Activated T-helper 1 cell treated with anti-CD3 and anti-CD28 coated beads, Interleukin-2, amount 50 U/mL, for 16 hours (primary cell): ENCODE data around the gene CEP162.
"Not testable (repeated sequence)": the region's sequence is repeated elsewhere in the genome, so short reads cannot be mapped to it uniquely, and the experiment has no call there.

Experiments
- DNase-seq, 2 donors: peaks; one replicate each; pipeline ENCODE4 v3.0.0-alpha.2; 2020; ENCODE audit warnings: low read depth in 1 of 2, low spot score in 1 of 2

The CEP162 gene

DNA sequence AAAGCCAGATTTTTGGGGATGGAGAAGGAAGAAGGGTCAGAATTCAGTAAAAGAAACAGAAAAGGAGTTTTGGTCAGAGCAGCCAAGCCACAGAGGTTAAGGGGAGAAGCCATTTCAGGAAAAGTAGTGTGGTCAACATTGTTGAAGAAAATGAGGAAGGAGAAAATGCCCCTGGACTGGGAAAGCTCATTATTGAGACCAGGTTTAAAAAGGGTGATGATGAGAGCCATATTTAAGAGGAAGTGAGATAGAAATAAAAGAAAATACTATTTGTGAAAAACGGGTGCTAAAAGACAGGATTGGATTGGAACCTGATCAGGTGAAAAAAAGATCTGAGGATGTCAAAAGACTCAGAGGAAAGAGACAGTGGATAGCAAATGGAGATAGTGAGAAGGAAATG, 75.8 kb downstream of the CEP162 start:
- DNase-seq: no peak

DNA sequence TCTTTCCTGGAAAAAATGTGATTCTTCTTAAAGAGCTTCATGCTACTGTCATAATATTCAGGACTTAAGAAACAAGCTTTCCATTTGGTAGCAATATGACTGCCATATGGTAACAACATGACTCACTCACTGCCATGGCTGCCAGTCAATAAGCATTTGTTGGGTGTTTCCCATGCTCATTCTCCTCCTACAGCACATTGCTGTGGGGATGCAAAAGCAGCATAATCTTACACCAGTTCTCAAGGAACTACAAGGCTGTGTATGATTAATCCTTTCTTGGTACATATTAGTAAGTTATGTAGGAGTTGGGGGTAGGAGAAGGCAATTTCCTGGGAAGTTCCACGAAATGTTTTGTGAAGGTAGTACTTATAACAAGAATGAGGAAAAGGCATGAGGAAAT, 76.7 kb downstream of the CEP162 start:
- DNase-seq: no peak

GRCh38 chr6:84141521-84141920, 85.9 kb downstream of the CEP162 start:
- DNase-seq: no peak

- no peak for DNase-seq
Measured at GRCh38 chr6:84139311-84139710, 88.1 kb downstream of the CEP162 start.

GRCh38 chr6:84137989-84138575, 89.4 kb downstream of the CEP162 start:
- no peak for DNase-seq

DNA sequence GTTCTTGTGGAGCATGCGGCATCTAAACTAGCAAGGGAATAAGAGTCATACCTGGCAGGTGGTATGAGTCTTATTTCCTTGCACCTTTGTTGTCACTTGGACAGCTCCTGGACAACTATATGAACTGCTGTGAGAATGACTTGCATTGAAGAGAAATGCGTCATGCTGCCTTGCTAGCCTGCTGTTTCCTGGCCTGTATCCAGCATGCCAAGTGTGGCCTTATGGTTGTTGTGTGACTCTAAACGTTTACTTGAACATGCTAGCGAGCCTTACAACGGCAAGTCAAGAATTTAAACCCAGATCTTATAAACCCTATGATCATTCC, 90.4 kb downstream of the CEP162 start:
- no peak for DNase-seq

DNA sequence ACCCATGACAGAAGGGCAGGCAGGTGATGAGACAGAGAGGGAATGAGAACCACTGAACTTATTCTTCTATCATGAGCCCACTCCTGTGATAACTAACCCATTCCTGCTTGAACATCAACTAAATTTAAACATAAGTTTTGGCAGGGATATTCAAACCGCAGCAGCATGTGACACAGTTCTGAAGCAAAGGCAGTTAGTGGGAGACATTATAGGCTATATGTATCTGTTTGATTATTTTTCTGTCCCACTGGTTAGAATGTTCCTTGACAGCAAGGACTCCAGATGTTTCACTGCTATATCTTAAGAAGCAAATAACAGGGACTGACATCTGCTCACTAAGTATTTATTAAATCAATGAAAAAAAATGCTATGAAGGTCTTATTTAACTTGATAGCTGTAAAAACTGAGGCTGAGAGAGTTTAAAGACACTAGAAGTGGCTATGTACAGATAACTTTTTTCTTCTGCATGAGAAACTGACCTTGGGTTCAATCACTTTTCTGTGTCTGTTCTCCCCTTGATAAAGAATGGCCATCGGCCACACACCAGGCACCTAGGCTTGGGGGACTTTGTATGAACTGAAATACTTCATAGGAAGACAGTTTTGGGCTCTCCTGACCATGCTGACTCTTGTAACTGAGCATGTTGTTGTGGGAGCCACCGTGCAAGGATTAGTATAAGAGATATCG, 90.9 kb downstream of the CEP162 start:
- DNase-seq: no peak

DNA sequence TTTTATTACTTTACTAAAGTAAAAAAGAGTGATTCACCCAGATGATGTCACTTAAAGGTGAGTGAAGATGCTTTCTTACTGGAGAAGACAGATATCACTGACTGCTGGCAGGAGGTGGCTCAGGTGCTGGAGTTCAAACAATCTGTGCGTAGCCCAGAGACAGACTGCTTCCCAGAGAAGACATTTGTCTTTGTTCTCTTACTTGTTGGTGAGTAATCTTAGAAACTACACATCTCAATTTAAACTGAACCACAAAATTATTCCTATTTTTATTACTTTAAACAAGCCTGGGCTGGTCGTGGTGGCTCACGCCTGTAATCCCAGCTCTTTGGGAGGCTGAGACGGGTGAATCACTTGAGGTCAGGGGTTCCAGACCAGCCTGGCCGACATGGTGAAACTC, 92.2 kb downstream of the CEP162 start:
- no peak for DNase-seq

DNA sequence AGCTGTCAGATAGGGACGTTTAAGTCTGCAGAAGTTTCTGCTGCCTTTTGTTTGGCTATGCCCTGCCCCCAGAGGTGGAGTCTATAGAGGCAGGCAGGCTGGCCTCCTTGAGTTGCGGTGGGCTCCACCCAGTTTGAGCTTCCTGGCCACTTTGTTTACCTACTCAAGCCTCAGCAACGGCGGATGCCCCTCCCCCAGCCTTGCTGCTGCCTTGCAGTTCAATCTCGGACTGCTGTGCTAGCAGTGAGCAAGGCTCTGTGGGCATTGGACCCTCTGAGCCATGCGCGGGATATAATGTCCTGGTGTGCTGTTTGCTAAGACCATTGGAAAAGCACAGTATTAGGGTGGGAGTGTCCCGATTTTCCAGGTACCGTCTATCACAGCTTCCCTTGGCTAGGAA, 94.1 kb downstream of the CEP162 start:
- DNase-seq: not testable (repeated sequence)

DNA sequence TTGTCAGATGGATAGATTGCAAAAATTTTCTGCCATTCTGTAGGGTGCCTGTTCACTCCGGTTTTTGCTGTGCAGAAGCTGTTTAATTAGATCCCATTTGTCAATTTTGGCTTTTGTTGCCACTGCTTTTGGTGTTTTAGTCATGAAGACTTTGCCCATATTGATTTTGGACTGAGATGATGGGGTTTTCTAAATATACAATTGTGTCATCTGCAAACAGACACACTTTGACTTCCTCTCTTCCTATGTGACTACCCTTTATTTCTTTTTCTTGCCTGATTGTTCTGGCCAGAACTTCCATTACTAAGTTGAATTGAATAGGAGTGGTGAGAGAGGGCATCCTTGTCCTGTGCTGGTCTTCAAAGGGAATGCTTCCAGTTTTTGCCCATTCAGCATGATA, 97.9 kb downstream of the CEP162 start:
- not testable (repeated sequence) for DNase-seq

- DNase-seq: no peak
Measured at GRCh38 chr6:84123186-84123585, 104.3 kb downstream of the CEP162 start.

DNA sequence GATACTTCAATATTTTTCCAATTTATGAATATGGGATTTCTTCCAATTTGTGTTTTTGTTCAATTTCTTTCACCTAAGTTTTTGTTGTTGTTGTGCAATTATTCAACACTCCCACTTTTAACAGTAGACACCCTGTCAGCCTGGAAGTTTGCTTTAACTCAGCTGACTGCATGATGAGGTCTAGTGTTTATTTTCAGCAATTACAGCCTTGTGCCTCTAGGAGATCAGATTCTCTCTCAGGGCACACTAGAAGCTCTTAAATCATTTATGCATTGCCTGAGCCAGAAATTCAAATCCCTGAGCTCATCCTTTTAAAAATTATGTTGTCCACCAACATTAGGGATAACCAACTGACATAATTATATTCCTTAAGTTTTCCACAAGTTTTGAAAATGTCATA, 108.2 kb downstream of the CEP162 start:
- DNase-seq: no peak

DNA sequence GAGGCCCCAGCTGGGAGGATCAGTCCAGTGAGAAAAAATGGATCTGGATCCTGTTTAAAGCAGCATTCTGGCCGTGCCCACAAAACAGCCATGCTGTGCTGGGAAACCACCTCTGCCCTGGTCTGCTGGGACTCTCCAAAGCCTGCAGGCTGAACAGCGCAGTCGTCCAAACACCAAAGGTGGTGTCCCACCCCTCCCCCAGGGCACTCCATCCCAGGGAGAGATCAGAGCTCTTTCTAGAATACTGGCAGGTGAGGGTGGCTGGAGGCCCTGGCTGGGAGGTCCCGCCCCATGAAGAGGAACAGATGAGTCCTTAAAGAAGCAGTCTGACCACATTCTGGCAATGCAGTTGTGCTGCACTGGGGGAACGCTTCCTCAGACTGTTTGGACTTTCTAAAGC, 109.3 kb downstream of the CEP162 start:
- no peak for DNase-seq

DNA sequence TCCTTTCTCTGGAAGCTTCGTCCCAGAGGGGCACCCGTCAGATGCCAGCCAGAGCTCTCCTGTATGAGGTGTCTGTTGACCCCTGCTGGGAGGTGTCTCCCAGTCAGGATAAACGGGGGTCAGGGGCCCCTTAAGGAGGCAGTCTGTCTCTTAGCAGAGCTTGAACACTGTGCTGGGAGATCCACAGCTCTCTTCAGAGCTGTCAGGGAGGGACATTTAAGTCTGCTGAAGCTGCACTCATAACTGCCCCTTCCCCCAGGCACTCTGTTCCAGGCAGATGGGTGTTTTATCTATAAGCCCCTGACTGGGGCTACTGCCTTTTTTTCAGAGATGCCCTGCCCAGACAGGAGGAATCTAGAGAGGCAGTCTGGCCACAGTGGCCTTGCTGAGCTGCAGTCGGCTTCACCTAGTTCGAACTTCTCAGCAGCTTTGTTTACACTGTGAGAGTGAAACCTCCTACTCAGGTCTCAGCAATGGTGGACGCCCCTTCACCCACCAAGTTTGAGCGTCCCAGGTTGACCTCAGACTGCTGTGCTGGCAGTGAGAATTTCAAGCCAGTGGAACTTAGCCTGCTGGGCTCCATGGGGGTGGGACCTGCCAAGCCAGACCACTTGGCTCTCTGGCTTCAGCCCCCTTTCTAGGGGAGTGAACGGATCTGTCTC, 112.4 kb downstream of the CEP162 start:
- not testable (repeated sequence) for DNase-seq

- DNase-seq: not testable (repeated sequence)
Measured at GRCh38 chr6:84111351-84111750, 116.1 kb downstream of the CEP162 start.

GRCh38 chr6:84107495-84107894, 119.9 kb downstream of the CEP162 start:
- no peak for DNase-seq

DNA sequence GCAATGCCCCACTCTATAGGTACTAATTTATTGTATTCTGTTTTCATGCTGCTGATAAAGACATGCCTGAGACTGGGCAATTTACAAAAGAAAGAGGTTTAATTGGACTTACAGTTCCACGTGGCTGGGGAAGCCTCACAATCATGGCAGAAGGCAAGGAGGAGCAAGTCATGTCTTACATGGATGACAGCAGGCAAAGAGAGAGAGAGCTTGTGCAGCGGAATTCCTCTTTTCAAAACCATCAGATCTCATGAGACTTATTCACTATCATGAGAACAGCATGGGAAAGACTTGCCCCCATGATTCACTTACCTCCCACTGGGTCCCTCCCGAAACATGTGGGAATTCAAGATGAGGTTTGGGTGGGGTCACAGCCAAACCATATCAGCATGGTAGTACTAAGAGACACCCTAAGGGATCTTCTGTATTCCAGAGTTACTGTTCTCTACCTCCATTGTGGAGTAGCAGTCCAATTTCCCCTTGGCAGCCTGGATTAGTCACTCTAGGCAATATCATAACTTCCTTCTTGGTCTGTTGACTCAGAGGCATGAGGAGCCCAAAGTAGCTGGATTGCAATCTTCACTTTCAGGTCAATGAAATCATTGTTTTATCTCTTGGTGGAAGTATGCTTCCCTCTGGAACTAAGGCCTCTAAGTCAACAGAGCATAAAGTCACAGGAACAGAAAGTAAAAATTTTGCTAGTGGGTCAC, 122.1 kb downstream of the CEP162 start:
- not testable (repeated sequence) for DNase-seq

DNA sequence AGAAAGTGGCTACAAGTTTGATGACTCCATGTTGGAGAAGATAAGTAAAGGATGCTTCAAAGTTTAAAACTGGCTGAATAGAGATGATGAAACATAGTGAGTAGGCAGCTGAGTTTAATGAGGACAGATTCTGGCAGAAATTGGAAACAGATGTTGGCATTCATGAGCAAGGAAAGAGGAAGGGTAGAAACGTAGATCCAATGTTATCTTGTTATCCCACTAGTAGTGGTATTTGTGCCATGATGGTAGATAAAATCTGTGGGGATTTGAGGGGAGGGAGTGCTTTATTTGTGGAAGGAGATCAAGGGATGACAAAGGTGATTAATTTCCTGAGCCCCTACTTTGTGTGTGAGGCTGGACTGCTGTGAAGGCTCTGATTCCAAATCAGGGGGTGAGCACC, 124.4 kb downstream of the CEP162 start:
- no peak for DNase-seq

- no peak for DNase-seq
Measured at GRCh38 chr6:84095156-84095555, 132.3 kb downstream of the CEP162 start.

DNA sequence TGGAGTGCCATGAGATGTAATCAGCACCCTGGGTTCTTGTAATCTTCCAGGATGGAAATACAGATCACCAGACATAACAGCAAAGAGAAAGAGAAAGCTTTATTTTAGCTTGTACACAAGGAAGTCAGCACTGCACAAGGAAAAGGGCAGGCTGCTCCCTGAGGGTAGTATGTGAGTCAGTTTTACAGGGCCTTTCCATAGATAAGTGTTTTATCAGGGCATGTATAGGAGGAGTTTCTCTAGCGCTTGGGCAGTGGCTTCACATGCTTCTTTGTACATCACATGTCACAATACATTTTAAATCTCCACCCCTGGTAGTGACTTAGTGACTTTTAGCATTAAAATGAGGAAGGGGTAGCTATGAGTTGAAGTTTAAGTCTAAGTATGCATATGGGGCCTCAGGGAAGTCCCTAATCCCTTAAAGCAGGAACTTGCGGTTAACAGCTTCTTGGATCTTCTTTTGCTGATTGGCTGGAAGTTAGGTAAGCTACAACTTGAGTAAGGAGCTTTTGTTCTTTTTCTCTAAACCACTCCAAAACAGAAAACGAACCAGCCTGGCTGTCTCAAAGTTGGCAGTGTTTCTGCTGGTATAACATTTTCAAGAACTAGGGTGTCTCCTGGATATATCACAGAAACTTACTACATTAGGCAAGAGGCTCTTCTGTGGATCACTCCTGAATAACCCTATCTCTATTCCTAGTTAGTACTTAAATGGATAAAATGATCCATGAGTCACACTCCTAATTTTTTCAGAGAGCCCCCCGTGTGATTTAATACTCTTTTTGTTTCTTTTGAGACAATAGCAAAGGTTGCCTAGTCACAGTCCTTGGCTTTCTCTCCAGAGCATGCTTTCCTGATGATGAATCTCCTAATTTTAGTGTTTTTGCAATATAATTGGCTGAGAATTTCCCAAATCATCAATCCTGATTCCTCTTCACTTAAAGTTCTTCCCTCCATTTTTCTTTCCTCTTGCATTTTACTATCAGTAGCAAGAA, 133.7 kb downstream of the CEP162 start:
- no peak for DNase-seq

DNA sequence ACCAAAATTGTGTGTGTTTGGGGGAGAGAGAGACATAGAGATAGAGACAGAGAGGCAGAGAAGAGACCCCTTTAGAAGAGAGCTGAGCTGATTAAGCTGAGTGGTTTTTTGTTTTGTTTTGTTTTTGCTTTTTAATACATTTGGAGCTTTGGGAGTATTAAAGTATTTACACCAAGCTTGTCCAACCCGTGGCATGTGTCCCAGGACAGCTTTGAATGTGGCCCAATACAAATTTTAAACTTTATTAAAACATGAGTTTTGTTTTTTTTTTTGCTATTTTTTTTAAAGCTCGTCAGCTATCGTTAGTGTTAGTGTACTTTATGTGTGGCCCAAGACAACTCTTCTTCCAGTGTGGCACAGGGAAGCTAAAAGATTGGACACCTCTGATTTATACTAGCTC, 137.9 kb downstream of the CEP162 start:
- no peak for DNase-seq
